OCI-LY1 (cell line): ENCODE measurements around the gene EFHD1.

Experiments
- H2AFZ ChIP-seq: fragments of 200-600 bp; sonication (generic), shearing (Covaris generic); 2 replicates; pipeline ENCODE4 v1.6.0; 2014; ENCODE audit warnings: antibody characterized with exemption, mild to moderate bottlenecking, low read length
- H3F3A ChIP-seq: fragments of 200-600 bp; sonication (generic), shearing (Covaris generic); 2 replicates; pipeline ENCODE4 v1.6.0; 2014; ENCODE audit warnings: mild to moderate bottlenecking, antibody characterized with exemption, low read length, moderate library complexity; ENCODE audit not compliant: insufficient read depth
- H3K27ac ChIP-seq: fragments of 200-600 bp; sonication (generic); 2 replicates; pipeline ENCODE4 v1.5.1; 2014; ENCODE audit warnings: low read length, mixed run types, mild to moderate bottlenecking, low read depth; ENCODE audit not compliant: poor library complexity, severe bottlenecking
- H3K27me3 ChIP-seq: fragments of 200-600 bp; sonication (generic); 2 replicates; pipeline ENCODE4 v1.6.0; 2014; ENCODE audit warnings: antibody characterized with exemption, mild to moderate bottlenecking, low read length, moderate library complexity; ENCODE audit not compliant: insufficient read depth
- H3K36me3 ChIP-seq: fragments of 200-600 bp; sonication (generic); 2 replicates; pipeline ENCODE4 v1.6.1; 2014; ENCODE audit warnings: mild to moderate bottlenecking, antibody characterized with exemption, low read length, moderate library complexity, mixed read lengths; ENCODE audit not compliant: insufficient read depth
- H3K4me1 ChIP-seq: fragments of 200-600 bp; sonication (generic); 2 replicates; pipeline ENCODE4 v1.5.1; 2014; ENCODE audit warnings: mild to moderate bottlenecking, low read length, moderate library complexity; ENCODE audit not compliant: insufficient read depth, severe bottlenecking
- H3K4me2 ChIP-seq: fragments of 200-600 bp; sonication (generic), shearing (Covaris generic); 2 replicates; pipeline ENCODE4 v1.6.1; 2014; ENCODE audit warnings: low read length
- H3K4me3 ChIP-seq: fragments of 200-600 bp; sonication (generic); 2 replicates; pipeline ENCODE4 v1.5.1; 2014; ENCODE audit warnings: low read length, low read depth, mild to moderate bottlenecking, mixed read lengths; ENCODE audit not compliant: poor library complexity, severe bottlenecking
- H3K79me2 ChIP-seq: fragments of 200-600 bp; shearing (Covaris generic); 2 replicates; pipeline ENCODE4 v1.6.1; 2016; ENCODE audit warnings: mixed run types, low read length, mixed read lengths; ENCODE audit not compliant: insufficient read depth
- H3K9ac ChIP-seq: fragments of 200-600 bp; sonication (generic), shearing (Covaris generic); 2 replicates; pipeline ENCODE4 v1.6.1; 2014; ENCODE audit warnings: mild to moderate bottlenecking, low read length, mixed read lengths
- H3K9me2 ChIP-seq: fragments of 200-600 bp; sonication (generic), shearing (Covaris generic); 2 replicates; pipeline ENCODE4 v1.6.1; 2014; ENCODE audit warnings: low read depth, mild to moderate bottlenecking, low read length, mixed read lengths
- H3K9me3 ChIP-seq: fragments of 200-600 bp; shearing (Covaris generic); 2 replicates; pipeline ENCODE4 v1.6.1; 2014; ENCODE audit warnings: low read length, mixed read lengths
- H4K20me1 ChIP-seq: fragments of 200-600 bp; sonication (generic), shearing (Covaris generic); 2 replicates; pipeline ENCODE4 v1.6.0; 2016; ENCODE audit warnings: mild to moderate bottlenecking, low read length; ENCODE audit not compliant: insufficient read depth
- EZH2 ChIP-seq: fragments of 200-600 bp; sonication (generic), shearing (Covaris generic); IDR thresholded peaks from 2 replicates; pipeline ENCODE4 v1.8.0; 2017; ENCODE audit warnings: borderline replicate concordance, mixed run types, mild to moderate bottlenecking, antibody characterized with exemption, low read length, moderate library complexity, mixed read lengths
- TF ChIP-seq, protein P1 (sequence below): fragments of 200-600 bp; sonication (generic), shearing (Covaris generic); IDR thresholded peaks from 2 replicates; pipeline ENCODE4 v1.5.1; 2017; ENCODE audit warnings: mild to moderate bottlenecking, antibody characterized with exemption, low read length, moderate library complexity, mixed read lengths

Gene EFHD1

GRCh38 chr2:232622563-232622962 is 10.8 kb upstream of the EFHD1 start:
- Histone ChIP-seq H3K27ac (no peak overlapping the region), H3K9me3 (no peaks in the 10 kb centered on the region), H3K27me3 (peaks cover 3% of the 10 kb centered on the region; the same call in 1 of the 2 replicates), H3K4me3 (no peak overlapping the region), H3K36me3 (no peaks in the 10 kb centered on the region), H3K9ac (no peak overlapping the region), H2AFZ (no peak overlapping the region), H3K79me2 (no peaks in the 10 kb centered on the region), H4K20me1 (no peaks in the 10 kb centered on the region), H3K4me1 (no peaks in the 10 kb centered on the region), H3K9me2 (no peaks in the 10 kb centered on the region), H3K4me2 (no peak overlapping the region), H3F3A (no peaks in the 10 kb centered on the region)
- TF ChIP-seq, protein P1, sequence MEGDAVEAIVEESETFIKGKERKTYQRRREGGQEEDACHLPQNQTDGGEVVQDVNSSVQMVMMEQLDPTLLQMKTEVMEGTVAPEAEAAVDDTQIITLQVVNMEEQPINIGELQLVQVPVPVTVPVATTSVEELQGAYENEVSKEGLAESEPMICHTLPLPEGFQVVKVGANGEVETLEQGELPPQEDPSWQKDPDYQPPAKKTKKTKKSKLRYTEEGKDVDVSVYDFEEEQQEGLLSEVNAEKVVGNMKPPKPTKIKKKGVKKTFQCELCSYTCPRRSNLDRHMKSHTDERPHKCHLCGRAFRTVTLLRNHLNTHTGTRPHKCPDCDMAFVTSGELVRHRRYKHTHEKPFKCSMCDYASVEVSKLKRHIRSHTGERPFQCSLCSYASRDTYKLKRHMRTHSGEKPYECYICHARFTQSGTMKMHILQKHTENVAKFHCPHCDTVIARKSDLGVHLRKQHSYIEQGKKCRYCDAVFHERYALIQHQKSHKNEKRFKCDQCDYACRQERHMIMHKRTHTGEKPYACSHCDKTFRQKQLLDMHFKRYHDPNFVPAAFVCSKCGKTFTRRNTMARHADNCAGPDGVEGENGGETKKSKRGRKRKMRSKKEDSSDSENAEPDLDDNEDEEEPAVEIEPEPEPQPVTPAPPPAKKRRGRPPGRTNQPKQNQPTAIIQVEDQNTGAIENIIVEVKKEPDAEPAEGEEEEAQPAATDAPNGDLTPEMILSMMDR, result no peak
- no peak for TF ChIP-seq EZH2

DNA sequence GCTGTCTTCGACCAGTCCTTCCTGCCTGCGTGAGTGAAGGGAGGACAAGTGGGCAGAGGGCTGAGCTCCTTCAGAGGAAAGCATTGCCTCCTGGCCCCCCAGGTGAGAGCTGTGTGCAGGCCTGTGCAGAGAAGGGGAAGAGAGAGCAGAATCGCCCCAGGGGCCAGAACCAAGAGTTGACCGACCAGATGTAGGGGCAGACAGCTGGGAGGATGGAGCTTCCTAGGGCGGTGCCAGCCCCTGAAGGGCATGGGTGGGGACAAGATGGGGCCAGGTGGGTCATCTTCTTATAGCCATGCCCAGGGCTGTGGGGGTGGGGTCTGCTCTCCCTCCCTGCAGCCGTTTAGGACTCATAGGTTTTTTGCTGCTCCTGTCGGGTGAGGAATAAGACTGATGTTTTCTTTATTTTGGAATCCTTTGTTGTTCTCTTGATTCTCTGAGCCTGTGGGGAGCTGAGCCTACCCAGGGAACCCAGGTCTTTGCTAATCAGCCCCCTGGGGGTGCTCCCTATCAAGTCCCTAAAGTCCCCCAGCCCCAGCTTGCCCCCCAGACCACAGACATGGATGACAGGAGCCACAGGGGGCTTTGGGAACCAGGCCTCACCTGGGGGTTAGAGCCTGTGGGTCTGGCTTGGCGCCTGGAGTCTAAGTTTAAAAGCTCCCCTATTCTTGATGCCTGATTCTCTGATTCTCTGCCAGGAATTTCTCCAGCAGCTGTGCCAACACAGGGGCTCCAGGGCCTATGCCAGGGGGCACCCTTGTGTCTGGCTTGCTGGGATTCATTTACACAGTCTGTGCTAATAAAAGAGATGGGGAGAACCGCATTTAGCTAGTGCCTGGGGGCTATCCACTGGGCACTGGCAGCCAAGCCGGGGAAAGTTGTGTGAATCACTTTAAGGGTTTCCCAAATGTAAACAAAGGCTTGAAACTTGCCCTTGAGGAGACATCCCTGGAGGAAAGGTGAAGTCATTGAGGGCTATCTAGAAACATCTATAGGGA is 9.3 kb upstream of the EFHD1 start:
- H3K4me3 ChIP-seq, result no peak overlapping the region
- no peaks in the 10 kb centered on the region for H4K20me1 ChIP-seq
- H3K27ac ChIP-seq, result no peak overlapping the region
- no peaks in the 10 kb centered on the region for H3K79me2 ChIP-seq
- no peaks in the 10 kb centered on the region for H3K36me3 ChIP-seq
- TF ChIP-seq EZH2, result no peak
- TF ChIP-seq, protein P1, result no peak
- H3K9me3 ChIP-seq, result no peaks in the 10 kb centered on the region
- H3K9ac ChIP-seq, result no peak overlapping the region
- H3K9me2 ChIP-seq, result no peaks in the 10 kb centered on the region
- H3F3A ChIP-seq, result no peaks in the 10 kb centered on the region
- no peak overlapping the region for H2AFZ ChIP-seq
- H3K4me1 ChIP-seq, result no peaks in the 10 kb centered on the region
- peaks cover 3% of the 10 kb centered on the region; the same call in 1 of the 2 replicates for H3K27me3 ChIP-seq
- no peak overlapping the region for H3K4me2 ChIP-seq

DNA sequence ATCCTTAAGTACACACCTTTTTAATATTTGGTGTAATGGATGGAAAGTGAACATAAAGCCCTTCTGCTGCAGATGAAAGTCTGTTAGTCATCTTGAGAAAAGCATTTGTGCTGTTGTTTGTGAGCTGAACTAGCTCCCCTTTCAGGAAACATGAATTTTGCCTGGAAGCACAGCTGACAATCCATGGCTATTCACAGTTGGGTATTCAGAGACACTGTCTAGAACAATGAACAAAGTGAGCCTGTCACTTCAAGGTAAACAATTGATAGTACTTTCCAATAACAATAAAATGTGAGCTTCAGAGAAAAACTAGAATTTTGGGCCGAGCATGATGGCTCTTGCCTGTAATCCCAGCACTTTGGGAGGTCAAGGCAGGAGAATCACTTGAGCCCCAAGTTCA is 6.8 kb upstream of the EFHD1 start:
- H3K4me3 ChIP-seq, result no peak overlapping the region
- H3K79me2 ChIP-seq, result no peaks in the 10 kb centered on the region
- H3K36me3 ChIP-seq, result no peaks in the 10 kb centered on the region
- no peaks in the 10 kb centered on the region for H3F3A ChIP-seq
- no peaks in the 10 kb centered on the region for H3K9me2 ChIP-seq
- no peak overlapping the region for H3K27ac ChIP-seq
- H2AFZ ChIP-seq, result no peak overlapping the region
- no peak overlapping the region for H3K9ac ChIP-seq
- H3K9me3 ChIP-seq, result no peaks in the 10 kb centered on the region
- H3K4me1 ChIP-seq, result no peaks in the 10 kb centered on the region
- no peak for TF ChIP-seq EZH2
- TF ChIP-seq, protein P1, result no peak
- peaks cover 3% of the 10 kb centered on the region; the same call in 1 of the 2 replicates for H3K27me3 ChIP-seq
- H3K4me2 ChIP-seq, result no peak overlapping the region
- H4K20me1 ChIP-seq, result no peaks in the 10 kb centered on the region
